GM21515 (cell line): Measurements from ENCODE around the gene CLEC4M.
A peak's percentile ranks its signal among the peaks of the same experiment; 100 is the strongest.
"Not testable (repeated sequence)": the region's sequence is repeated elsewhere in the genome, so short reads cannot be mapped to it uniquely, and the experiment has no call there.

Experiments used
- ATAC-seq: cut with Tn5 transposase; IDR thresholded peaks from one replicate; pipeline ENCODE4 v1.9.1; 2021; ENCODE audit not compliant: unreplicated experiment

Gene CLEC4M

GRCh38 chr19:7740682-7741054 is 22.4 kb upstream of the CLEC4M start:
- ATAC-seq, result no peak

- ATAC-seq, result no peak
Observed at GRCh38 chr19:7742575-7742974, 20.5 kb upstream of the CLEC4M start.

GRCh38 chr19:7742991-7743390 is 20.1 kb upstream of the CLEC4M start:
- ATAC-seq, result no peak

- peak; percentile 47 for ATAC-seq
Observed at GRCh38 chr19:7743425-7743841, 19.6 kb upstream of the CLEC4M start.

- no peak for ATAC-seq
Observed at GRCh38 chr19:7744199-7744786, 18.8 kb upstream of the CLEC4M start.

GRCh38 chr19:7744871-7745650 is 18.0 kb upstream of the CLEC4M start:
- no peak for ATAC-seq

- ATAC-seq, result not testable (repeated sequence)
Observed at GRCh38 chr19:7746306-7746705, 16.7 kb upstream of the CLEC4M start.

- no peak for ATAC-seq
Observed at GRCh38 chr19:7746903-7747884, 15.8 kb upstream of the CLEC4M start, which contains the start of gene CD209. CD209 (minus strand) TSS chr19:7747534; CDS start chr19:7747511, 23 bp downstream.

GRCh38 chr19:7748171-7748570 is 14.9 kb upstream of the CLEC4M start:
- no peak for ATAC-seq

- no peak for ATAC-seq
Observed at GRCh38 chr19:7748756-7749155, 14.3 kb upstream of the CLEC4M start.

- no peak for ATAC-seq
Observed at GRCh38 chr19:7751157-7751783, 11.8 kb upstream of the CLEC4M start.

- ATAC-seq, result no peak
Observed at GRCh38 chr19:7756258-7756657, 6.8 kb upstream of the CLEC4M start.

GRCh38 chr19:7757358-7757757 is 5.7 kb upstream of the CLEC4M start:
- ATAC-seq, result no peak

GRCh38 chr19:7759156-7759555 is 3.9 kb upstream of the CLEC4M start:
- ATAC-seq, result no peak

- no peak for ATAC-seq
Observed at GRCh38 chr19:7763696-7764095, 653 bp downstream of the CLEC4M start.

GRCh38 chr19:7764157-7764556 is 1.1 kb downstream of the CLEC4M start:
- not testable (repeated sequence) for ATAC-seq

- ATAC-seq, result not testable (repeated sequence)
Observed at GRCh38 chr19:7765043-7765442, 2.0 kb downstream of the CLEC4M start.

- no peak for ATAC-seq
Observed at GRCh38 chr19:7766535-7766934, 3.5 kb downstream of the CLEC4M start.

GRCh38 chr19:7767487-7767886 is 4.4 kb downstream of the CLEC4M start:
- ATAC-seq, result no peak

GRCh38 chr19:7769171-7769570 is 6.1 kb downstream of the CLEC4M start:
- ATAC-seq, result no peak

GRCh38 chr19:7771072-7771471 is 8.0 kb downstream of the CLEC4M start:
- ATAC-seq, result no peak
